ENCODE measurements around the gene PKHD1. TPM values are rescaled to one million over a fixed set of nuclear protein-coding genes. Genes with fewer than 3 reads are reported as not detected.

PKHD1 gene
- total RNA-seq, 4 donors from 2014 or later = 0.11 to 0.68 (median 0.42) TPM

- no peak overlapping the region for H3K4me3 ChIP-seq
- DNase-seq (ENCODE audit: low spot score in 2 of 2) = no peak
- no peaks in the 10 kb centered on the region for H3K27me3 ChIP-seq
- H3K4me1 ChIP-seq = peaks cover 4% of the 10 kb centered on the region
- no peaks in the 10 kb centered on the region for H3K36me3 ChIP-seq
- H3K27ac ChIP-seq = no peak overlapping the region
- TF ChIP-seq EP300 (IDR thresholded peaks at IDR 0.05) = no peak
- TF ChIP-seq POLR2AphosphoS5 (IDR thresholded peaks at IDR 0.05) = no peak
- TF ChIP-seq POLR2A (IDR thresholded peaks at IDR 0.05) = no peak
- no peak for TF ChIP-seq CTCF (IDR thresholded peaks at IDR 0.05)
- no peaks in the 10 kb centered on the region for H3K9me3 ChIP-seq
- WGBS = 67% methylated on average over 6 of the region's 6 CpGs
Observed at GRCh38 chr6:51619042-51619799, 468.2 kb downstream of the PKHD1 start.

GRCh38 chr6:51618563-51618962 lies 468.9 kb downstream of the PKHD1 start:
- Histone ChIP-seq H3K4me3 (no peak overlapping the region), H3K9me3 (no peaks in the 10 kb centered on the region), H3K27ac (no peak overlapping the region), H3K36me3 (no peaks in the 10 kb centered on the region), H3K27me3 (no peaks in the 10 kb centered on the region), H3K4me1 (peaks cover 4% of the 10 kb centered on the region)
- TF ChIP-seq POLR2A (IDR thresholded peaks at IDR 0.05) (no peak), CTCF (IDR thresholded peaks at IDR 0.05) (peak in 1 of 2 donors; percentile 18), EP300 (IDR thresholded peaks at IDR 0.05) (no peak)
- no peak for DNase-seq (ENCODE audit: low spot score in 2 of 2)

GRCh38 chr6:51617751-51618150 lies 469.7 kb downstream of the PKHD1 start:
- H3K4me1 ChIP-seq = peaks cover 4% of the 10 kb centered on the region
- no peaks in the 10 kb centered on the region for H3K27me3 ChIP-seq
- 31% methylated on average over 2 of the region's 2 CpGs for WGBS
- DNase-seq (ENCODE audit: low spot score in 2 of 2) = no peak
- no peaks in the 10 kb centered on the region for H3K36me3 ChIP-seq
- H3K9me3 ChIP-seq = no peaks in the 10 kb centered on the region
- TF ChIP-seq CTCF (IDR thresholded peaks at IDR 0.05) (no peak), POLR2A (IDR thresholded peaks at IDR 0.05) (no peak), EP300 (IDR thresholded peaks at IDR 0.05) (no peak), POLR2AphosphoS5 (IDR thresholded peaks at IDR 0.05) (no peak)
- no peak overlapping the region for H3K27ac ChIP-seq
- no peak overlapping the region for H3K4me3 ChIP-seq

- no peak for DNase-seq (ENCODE audit: low spot score in 2 of 2)
- Histone ChIP-seq H3K36me3 (no peaks in the 10 kb centered on the region), H3K4me1 (peaks cover 4% of the 10 kb centered on the region), H3K27ac (no peak overlapping the region), H3K9me3 (no peaks in the 10 kb centered on the region), H3K4me3 (no peak overlapping the region), H3K27me3 (no peaks in the 10 kb centered on the region)
- WGBS = 41% methylated on average over 1 of the region's 1 CpG
- no peak for TF ChIP-seq CTCF (IDR thresholded peaks at IDR 0.05)
- no peak for TF ChIP-seq POLR2A (IDR thresholded peaks at IDR 0.05)
- no peak for TF ChIP-seq POLR2AphosphoS5 (IDR thresholded peaks at IDR 0.05)
- TF ChIP-seq EP300 (IDR thresholded peaks at IDR 0.05) = no peak
Observed at GRCh38 chr6:51616243-51616642, 471.2 kb downstream of the PKHD1 start.

- Histone ChIP-seq H3K9me3 (no peaks in the 10 kb centered on the region), H3K27ac (no peak overlapping the region), H3K36me3 (no peaks in the 10 kb centered on the region), H3K4me3 (no peak overlapping the region), H3K27me3 (no peaks in the 10 kb centered on the region), H3K4me1 (peaks cover 4% of the 10 kb centered on the region)
- DNase-seq (ENCODE audit: low spot score in 2 of 2) = no peak
- TF ChIP-seq POLR2A (IDR thresholded peaks at IDR 0.05) = no peak
- no peak for TF ChIP-seq EP300 (IDR thresholded peaks at IDR 0.05)
- TF ChIP-seq POLR2AphosphoS5 (IDR thresholded peaks at IDR 0.05) = no peak
- no peak for TF ChIP-seq CTCF (IDR thresholded peaks at IDR 0.05)
Observed at GRCh38 chr6:51614725-51615124, 472.7 kb downstream of the PKHD1 start.

Measured in suprapubic skin (tissue), 4 donors.